Upper lobe of left lung (tissue), 6 donors: ENCODE results near the gene DYRK1A. TPM values are rescaled to one million over a fixed set of nuclear protein-coding genes. Genes with fewer than 3 reads are reported as not detected.
A peak's percentile ranks its signal among the peaks of the same experiment; 100 is the strongest.
"Not testable (repeated sequence)": the region's sequence is repeated elsewhere in the genome, so short reads cannot be mapped to it uniquely, and the experiment has no call there.

ENCODE experiments used
- ATAC-seq, 2 donors: fragments of 200-7000 bp; cut with Tn5 transposase; one replicate each; pipeline ENCODE4 v1.9.1; 2022; ENCODE audit warnings: mild to moderate bottlenecking in 2 of 2, moderate library complexity in 2 of 2; ENCODE audit not compliant: low FRiP score in 2 of 2
- DNase-seq, 2 donors: peaks; one replicate each; pipeline ENCODE4 v3.0.0-alpha.2; 2019 to 2020
- H3K27ac ChIP-seq, 4 donors: fragments of 200-600 bp; sonication (generic); one replicate each; pipeline ENCODE4 v1.5.1; 2016 to 2019
- H3K27me3 ChIP-seq, 4 donors: fragments of 200-600 bp; sonication (generic); one replicate each; pipeline ENCODE4 v1.5.1; 2017 to 2019
- H3K36me3 ChIP-seq, 4 donors: fragments of 200-600 bp; sonication (generic); one replicate each; pipeline ENCODE4 v1.5.1; 2016 to 2019
- H3K4me1 ChIP-seq, 4 donors: fragments of 200-600 bp; sonication (generic); one replicate each; pipeline ENCODE4 v1.5.1; 2018 to 2019
- H3K4me3 ChIP-seq, 4 donors: fragments of 200-600 bp; sonication (generic); one replicate each; pipeline ENCODE4 v1.5.1; 2017 to 2019; ENCODE audit warnings: mild to moderate bottlenecking in 2 of 4, moderate library complexity in 1 of 4
- H3K9me3 ChIP-seq, 4 donors: fragments of 200-600 bp; sonication (generic); one replicate each; pipeline ENCODE4 v1.5.1; 2018 to 2019
- EP300 ChIP-seq, 4 donors: sonication (generic); formaldehyde crosslinking; IDR thresholded peaks; one replicate each; pipeline ENCODE4 v1.5.1; 2017; ENCODE audit warnings: antibody characterized with exemption in 4 of 4, control low read depth in 2 of 4
- POLR2A ChIP-seq, 4 donors: fragments of 450-650 bp; IDR thresholded peaks; one replicate each; pipeline ENCODE4 v1.5.1; 2016 to 2017; ENCODE audit warnings: antibody characterized with exemption in 4 of 4, mild to moderate bottlenecking in 2 of 4
- POLR2AphosphoS5 ChIP-seq, 2 donors: sonication (generic); formaldehyde crosslinking; IDR thresholded peaks; one replicate each; pipeline ENCODE4 v1.5.1; 2017; ENCODE audit warnings: antibody characterized with exemption in 2 of 2
- WGBS, 2 donors: methylation state at CpG; one replicate each; pipeline ENCODE4 v1.1.5; 2017 to 2018; 5-methylcytosine and 5-hydroxymethylcytosine counted together
- total RNA-seq, 6 donors: library from RNA; depleted of rRNA in 4 of 6; stranded (reverse); fragments of >200 nt in 4 of 6; gene quantifications; one replicate each; pipeline versions ENCODE4 v1.1.0 to v1.2.1, GENCODE V29; 2016 to 2021
- TF ChIP-seq, protein P1 (sequence below), 6 experiments: fragments of 450-650 bp in 4 of 6; fragments of 200-600 bp in 2 of 6; sonication (generic) in 2 of 6; IDR thresholded peaks; one replicate each; pipeline ENCODE4 v1.5.1; 2016 to 2019; ENCODE audit warnings: antibody characterized with exemption in 6 of 6
- donor health status: DM: no; HTN: no; CAD: no; lungs with moderate emphysema.
- donor health status: DM: no; HTN: yes; CAD: no; lungs with severe emphysema.

Gene DYRK1A
- total RNA-seq, 6 donors from 2014 or later: 64.1 to 116 (median 83.2) TPM

DNA sequence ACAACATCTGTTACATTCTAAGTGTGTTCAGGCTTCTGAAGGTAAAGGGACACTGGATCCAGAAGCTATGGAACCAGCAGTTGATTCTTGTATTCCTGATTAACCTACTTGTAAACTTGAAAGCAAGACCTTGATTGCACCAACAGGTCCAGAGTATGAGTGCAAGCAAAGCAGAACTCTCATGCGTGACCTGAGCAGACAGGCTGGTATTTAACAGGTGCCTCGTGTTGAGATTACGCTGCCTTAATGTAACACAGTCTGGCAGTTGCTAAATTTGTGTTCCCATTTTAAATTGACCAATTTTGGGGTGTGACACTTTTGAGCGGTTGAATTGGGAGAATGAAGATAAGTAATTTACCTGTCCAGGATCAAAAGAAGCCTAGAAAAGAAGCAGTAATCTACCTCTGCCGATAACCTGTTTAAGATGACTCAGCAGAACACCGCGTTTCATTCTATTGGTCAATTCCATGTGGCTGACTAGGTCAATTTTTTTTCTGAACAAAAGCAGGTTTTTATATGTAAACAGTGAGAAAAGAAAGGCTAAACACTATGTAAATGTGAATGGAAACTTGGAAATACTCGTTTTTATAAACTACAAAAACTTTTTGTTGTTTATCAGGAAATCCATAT is 147.6 kb downstream of the DYRK1A start:
- H3K4me1 ChIP-seq: peaks cover 0 to 9% (median 0%) of the 10 kb centered on the region in 4 donors
- no peak overlapping the region for H3K27ac ChIP-seq
- DNase-seq (no peak), ATAC-seq (no peak)
- peaks cover 17 to 77% (median 44%) of the 10 kb centered on the region in 4 donors for H3K36me3 ChIP-seq
- TF ChIP-seq POLR2A (IDR thresholded peaks at IDR 0.05) (no peak), EP300 (IDR thresholded peaks at IDR 0.05) (no peak), POLR2AphosphoS5 (IDR thresholded peaks at IDR 0.05) (no peak)
- TF ChIP-seq, protein P1, sequence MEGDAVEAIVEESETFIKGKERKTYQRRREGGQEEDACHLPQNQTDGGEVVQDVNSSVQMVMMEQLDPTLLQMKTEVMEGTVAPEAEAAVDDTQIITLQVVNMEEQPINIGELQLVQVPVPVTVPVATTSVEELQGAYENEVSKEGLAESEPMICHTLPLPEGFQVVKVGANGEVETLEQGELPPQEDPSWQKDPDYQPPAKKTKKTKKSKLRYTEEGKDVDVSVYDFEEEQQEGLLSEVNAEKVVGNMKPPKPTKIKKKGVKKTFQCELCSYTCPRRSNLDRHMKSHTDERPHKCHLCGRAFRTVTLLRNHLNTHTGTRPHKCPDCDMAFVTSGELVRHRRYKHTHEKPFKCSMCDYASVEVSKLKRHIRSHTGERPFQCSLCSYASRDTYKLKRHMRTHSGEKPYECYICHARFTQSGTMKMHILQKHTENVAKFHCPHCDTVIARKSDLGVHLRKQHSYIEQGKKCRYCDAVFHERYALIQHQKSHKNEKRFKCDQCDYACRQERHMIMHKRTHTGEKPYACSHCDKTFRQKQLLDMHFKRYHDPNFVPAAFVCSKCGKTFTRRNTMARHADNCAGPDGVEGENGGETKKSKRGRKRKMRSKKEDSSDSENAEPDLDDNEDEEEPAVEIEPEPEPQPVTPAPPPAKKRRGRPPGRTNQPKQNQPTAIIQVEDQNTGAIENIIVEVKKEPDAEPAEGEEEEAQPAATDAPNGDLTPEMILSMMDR (IDR thresholded peaks at IDR 0.05): no peak
- no peaks in the 10 kb centered on the region for H3K9me3 ChIP-seq
- 80 to 82% methylated on average over 8 of the region's 8 CpGs for WGBS, 2 donors
- H3K4me3 ChIP-seq: no peak overlapping the region
- H3K27me3 ChIP-seq: no peaks in the 10 kb centered on the region

DNA sequence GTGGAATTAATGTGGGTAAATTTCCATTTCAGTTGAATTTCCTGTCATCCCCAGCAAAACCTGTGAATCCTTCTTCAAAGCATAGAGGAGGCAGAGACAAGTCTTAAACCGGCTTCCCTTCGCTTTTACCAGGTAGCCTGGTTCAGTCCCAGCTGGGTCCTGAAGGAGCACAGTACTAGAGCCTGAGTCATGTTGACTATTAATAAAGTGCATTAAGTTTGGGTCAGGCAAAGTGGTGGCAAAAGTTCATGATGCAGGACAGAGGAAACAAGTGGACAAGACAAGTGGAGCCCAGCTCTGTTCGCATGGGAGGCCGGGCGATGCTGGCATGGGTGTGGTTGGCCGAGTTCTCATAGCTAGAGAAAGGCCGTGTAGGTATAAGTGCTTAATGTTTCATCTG is 150.4 kb downstream of the DYRK1A start:
- ATAC-seq (no peak), DNase-seq (peak in 1 of 2 donors; percentile 44)
- WGBS, 2 donors: 99% methylated on average over 7 of the region's 7 CpGs
- H3K9me3 ChIP-seq: no peaks in the 10 kb centered on the region
- no peak overlapping the region for H3K27ac ChIP-seq
- H3K36me3 ChIP-seq: peaks cover 8 to 48% (median 24%) of the 10 kb centered on the region in 4 donors
- no peak overlapping the region for H3K4me3 ChIP-seq
- TF ChIP-seq POLR2AphosphoS5 (IDR thresholded peaks at IDR 0.05) (no peak), POLR2A (IDR thresholded peaks at IDR 0.05) (no peak), EP300 (IDR thresholded peaks at IDR 0.05) (no peak)
- TF ChIP-seq, protein P1 (IDR thresholded peaks at IDR 0.05): no peak
- H3K4me1 ChIP-seq: peaks cover 0 to 9% (median 0%) of the 10 kb centered on the region in 4 donors
- H3K27me3 ChIP-seq: no peaks in the 10 kb centered on the region

DNA sequence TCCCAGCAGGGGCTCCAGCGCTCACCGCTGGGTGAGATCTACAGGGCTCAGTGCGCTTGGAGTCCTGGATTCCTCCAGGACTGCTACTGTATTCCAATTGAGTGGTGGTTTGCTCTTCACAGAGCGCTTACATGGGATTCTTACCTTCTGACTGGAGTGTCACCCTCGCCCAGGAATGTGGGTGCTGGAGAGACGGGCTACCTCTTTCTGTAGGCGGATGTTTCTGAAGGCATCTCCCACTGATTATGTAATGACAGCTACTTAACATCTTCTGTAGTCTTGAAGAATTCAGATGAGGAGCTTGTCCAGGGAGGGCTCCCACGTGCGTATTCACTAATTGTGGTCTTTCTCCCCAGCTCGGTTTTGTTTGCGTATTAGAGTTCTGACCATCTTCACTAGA is 154.2 kb downstream of the DYRK1A start:
- no peaks in the 10 kb centered on the region for H3K9me3 ChIP-seq
- no peaks in the 10 kb centered on the region for H3K4me1 ChIP-seq
- TF ChIP-seq EP300 (IDR thresholded peaks at IDR 0.05): no peak
- no peak for TF ChIP-seq POLR2A (IDR thresholded peaks at IDR 0.05)
- TF ChIP-seq, protein P1 (IDR thresholded peaks at IDR 0.05): no peak
- no peak for TF ChIP-seq POLR2AphosphoS5 (IDR thresholded peaks at IDR 0.05)
- H3K4me3 ChIP-seq: no peak overlapping the region
- no peak overlapping the region for H3K27ac ChIP-seq
- peaks cover 0 to 17% (median 6%) of the 10 kb centered on the region in 4 donors for H3K36me3 ChIP-seq
- H3K27me3 ChIP-seq: no peaks in the 10 kb centered on the region
- 87 to 94% methylated on average over 7 to 11 of the region's 11 CpGs for WGBS, 2 donors
- DNase-seq (peak in 1 of 2 donors; percentile 24), ATAC-seq (no peak)

DNA sequence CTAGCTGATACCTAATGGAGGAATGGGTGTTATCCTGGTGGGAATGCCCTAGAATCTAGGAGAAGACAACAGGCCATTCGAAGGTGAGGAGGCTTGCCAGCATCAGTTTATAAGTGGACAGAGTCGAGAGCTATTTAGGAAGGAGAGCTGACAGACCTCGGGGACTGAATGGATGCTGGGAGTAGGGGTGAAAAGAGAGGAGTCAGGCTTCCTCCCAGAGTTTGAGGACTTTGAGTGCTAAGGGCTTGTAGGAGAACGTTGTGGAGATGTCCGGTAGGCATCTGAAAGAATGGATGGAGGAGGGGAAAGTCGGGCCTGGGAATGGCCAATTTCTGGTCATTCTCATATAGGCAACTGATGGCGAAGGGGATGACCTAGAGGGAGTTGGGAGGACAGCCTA is 155.1 kb downstream of the DYRK1A start:
- Histone ChIP-seq H3K27ac (no peak overlapping the region), H3K9me3 (no peaks in the 10 kb centered on the region), H3K36me3 (peaks cover 0 to 8% (median 4%) of the 10 kb centered on the region in 4 donors), H3K4me1 (no peaks in the 10 kb centered on the region), H3K4me3 (no peak overlapping the region), H3K27me3 (no peaks in the 10 kb centered on the region)
- 85 to 86% methylated on average over 7 of the region's 7 CpGs for WGBS, 2 donors
- ATAC-seq (no peak), DNase-seq (no peak)
- TF ChIP-seq POLR2A (IDR thresholded peaks at IDR 0.05) (no peak), POLR2AphosphoS5 (IDR thresholded peaks at IDR 0.05) (no peak)

DNA sequence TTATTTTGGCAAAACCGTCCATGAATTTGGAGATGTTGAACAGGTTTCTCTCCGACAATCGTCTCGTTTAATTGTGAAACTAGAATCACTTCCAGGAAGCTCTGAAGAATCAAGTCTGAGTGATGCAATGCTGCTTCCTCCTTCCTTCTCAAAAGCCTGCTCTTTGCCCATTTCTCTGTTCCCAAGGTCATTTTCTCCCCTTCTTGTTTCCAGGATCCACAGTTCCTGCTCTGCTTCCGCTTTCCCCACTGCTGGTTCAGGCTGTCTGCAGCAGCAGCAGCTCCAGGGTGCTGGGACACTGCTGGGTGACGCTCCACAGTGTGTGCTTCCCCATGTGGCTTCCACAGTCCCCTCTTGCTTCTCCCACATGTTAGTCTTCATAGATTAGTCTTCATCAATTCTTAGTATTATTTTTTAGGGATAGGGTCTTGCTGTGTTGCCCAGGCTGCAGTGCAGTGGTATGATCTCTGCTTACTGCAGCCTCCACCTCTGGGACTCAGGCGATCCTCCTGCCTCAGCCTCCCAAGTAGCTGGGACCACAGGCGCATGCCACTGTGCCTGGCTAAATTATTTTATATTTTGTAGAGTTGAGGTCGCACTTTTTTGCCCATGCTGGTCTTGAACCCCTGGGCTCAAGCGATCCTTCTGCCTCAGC is 156.2 kb downstream of the DYRK1A start:
- Histone ChIP-seq H3K9me3 (no peaks in the 10 kb centered on the region), H3K4me1 (no peaks in the 10 kb centered on the region), H3K4me3 (no peak overlapping the region), H3K27ac (no peak overlapping the region), H3K27me3 (no peaks in the 10 kb centered on the region), H3K36me3 (peaks cover 0 to 4% (median 0%) of the 10 kb centered on the region in 4 donors)
- WGBS, 2 donors: 72 to 78% methylated on average over 10 of the region's 10 CpGs
- DNase-seq (no peak), ATAC-seq (no peak)
- TF ChIP-seq, protein P1 (IDR thresholded peaks at IDR 0.05): no peak
- no peak for TF ChIP-seq POLR2A (IDR thresholded peaks at IDR 0.05)
- TF ChIP-seq EP300 (IDR thresholded peaks at IDR 0.05): no peak
- TF ChIP-seq POLR2AphosphoS5 (IDR thresholded peaks at IDR 0.05): no peak

DNA sequence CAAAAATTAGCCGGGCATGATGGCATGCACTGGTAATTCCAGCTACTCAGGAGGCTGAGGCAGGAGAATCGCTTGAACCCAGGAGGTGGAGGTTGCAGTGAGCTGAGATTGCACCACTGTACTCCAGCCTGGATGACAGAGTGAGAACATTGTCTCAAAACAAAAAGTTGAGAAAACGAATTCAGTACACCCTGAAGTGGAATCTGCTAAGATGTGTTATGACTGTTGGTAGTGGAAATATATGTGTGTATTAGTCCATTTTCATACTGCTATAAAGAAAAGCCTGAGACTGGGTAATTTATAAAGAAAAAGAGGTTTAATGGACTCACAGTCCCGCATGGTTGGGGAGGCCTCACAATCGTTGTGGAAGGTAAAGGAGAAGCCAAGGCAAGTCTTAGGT is 158.4 kb downstream of the DYRK1A start:
- not testable (repeated sequence) for DNase-seq, H3K27me3 ChIP-seq, H3K9me3 ChIP-seq, H3K4me1 ChIP-seq, H3K27ac ChIP-seq, ATAC-seq, H3K36me3 ChIP-seq, H3K4me3 ChIP-seq
- 87 to 92% methylated on average over 5 of the region's 5 CpGs for WGBS, 2 donors
